Gastrocnemius medialis (tissue), 4 donors: Measurements from ENCODE around the gene UPF2.

Experiments
- POLR2A ChIP-seq, 2 donors: fragments of 450-650 bp; IDR thresholded peaks; one replicate each; pipeline ENCODE4 v1.6.1; 2017; ENCODE audit warnings: antibody characterized with exemption in 2 of 2, mild to moderate bottlenecking in 2 of 2, moderate library complexity in 2 of 2
- TF ChIP-seq, protein P1 (sequence below), 5 experiments: fragments of 450-650 bp in 3 of 5; fragments of 200-600 bp in 2 of 5; sonication (generic) in 2 of 5; IDR thresholded peaks in 4 of 5; conservative IDR thresholded peaks in 1 of 5; 1 replicate in 4 of 5; 2 replicates in 1 of 5; pipeline ENCODE4 v1.5.1; 2016 to 2019; ENCODE audit warnings: antibody characterized with exemption in 5 of 5, mild to moderate bottlenecking in 3 of 5, moderate library complexity in 3 of 5

DNA sequence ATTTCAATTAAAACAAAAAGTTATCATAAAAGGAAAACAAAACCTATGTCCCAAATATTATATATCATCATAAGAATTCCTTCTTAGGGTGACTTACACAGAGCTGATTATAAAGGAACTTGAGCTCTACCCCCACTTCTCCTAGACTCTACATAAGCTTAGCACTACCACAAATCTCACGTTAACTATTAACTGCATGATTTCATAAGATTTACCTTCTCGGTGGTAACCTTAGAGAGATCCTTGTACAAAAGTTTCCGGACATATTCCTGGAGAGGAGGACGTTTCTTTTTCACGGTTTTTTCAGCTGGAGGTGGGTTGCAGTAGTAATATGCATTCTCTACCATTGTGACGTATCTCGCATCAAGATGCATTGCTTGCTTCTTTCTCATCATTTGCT lies 83.7 kb downstream of the UPF2 start:
- TF ChIP-seq, protein P1, sequence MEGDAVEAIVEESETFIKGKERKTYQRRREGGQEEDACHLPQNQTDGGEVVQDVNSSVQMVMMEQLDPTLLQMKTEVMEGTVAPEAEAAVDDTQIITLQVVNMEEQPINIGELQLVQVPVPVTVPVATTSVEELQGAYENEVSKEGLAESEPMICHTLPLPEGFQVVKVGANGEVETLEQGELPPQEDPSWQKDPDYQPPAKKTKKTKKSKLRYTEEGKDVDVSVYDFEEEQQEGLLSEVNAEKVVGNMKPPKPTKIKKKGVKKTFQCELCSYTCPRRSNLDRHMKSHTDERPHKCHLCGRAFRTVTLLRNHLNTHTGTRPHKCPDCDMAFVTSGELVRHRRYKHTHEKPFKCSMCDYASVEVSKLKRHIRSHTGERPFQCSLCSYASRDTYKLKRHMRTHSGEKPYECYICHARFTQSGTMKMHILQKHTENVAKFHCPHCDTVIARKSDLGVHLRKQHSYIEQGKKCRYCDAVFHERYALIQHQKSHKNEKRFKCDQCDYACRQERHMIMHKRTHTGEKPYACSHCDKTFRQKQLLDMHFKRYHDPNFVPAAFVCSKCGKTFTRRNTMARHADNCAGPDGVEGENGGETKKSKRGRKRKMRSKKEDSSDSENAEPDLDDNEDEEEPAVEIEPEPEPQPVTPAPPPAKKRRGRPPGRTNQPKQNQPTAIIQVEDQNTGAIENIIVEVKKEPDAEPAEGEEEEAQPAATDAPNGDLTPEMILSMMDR (IDR thresholded peaks at IDR 0.05 in 4 of 5, conservative IDR thresholded peaks at IDR 0.05 in 1 of 5) = no peak
- TF ChIP-seq POLR2A (IDR thresholded peaks at IDR 0.05) = no peak
